Fibroblast of mammary gland (primary cell): ENCODE measurements around the gene NPLOC4.
A peak's percentile ranks its signal among the peaks of the same experiment; 100 is the strongest.
"Not testable (repeated sequence)": the region's sequence is repeated elsewhere in the genome, so short reads cannot be mapped to it uniquely, and the experiment has no call there.

Experiments used
- DNase-seq: peaks from one replicate; pipeline ENCODE4 v3.0.0-alpha.2; 2010; ENCODE audit warnings: low read depth
- H3K4me3 ChIP-seq: 2 replicates; pipeline ENCODE4 v1.5.1; 2011; ENCODE audit warnings: low read depth, mild to moderate bottlenecking, low read length, moderate library complexity; ENCODE audit not compliant: control insufficient read depth
- CTCF ChIP-seq: conservative IDR thresholded peaks from 2 replicates; pipeline ENCODE4 v1.5.1; 2011; ENCODE audit warnings: low read depth, low read length, inconsistent platforms; ENCODE audit not compliant: control insufficient read depth, insufficient read depth

Gene NPLOC4

GRCh38 chr17:81638683-81639082 is 1.8 kb upstream of the NPLOC4 start:
- DNase-seq = no peak
- no peak for TF ChIP-seq CTCF
- no peak overlapping the region for H3K4me3 ChIP-seq

- H3K4me3 ChIP-seq = peak overlapping the region; percentile 91
- no peak for TF ChIP-seq CTCF
- peak; percentile 63 for DNase-seq
These were observed 873 bp downstream of the NPLOC4 start for GRCh38 chr17:81635973-81636504.

- H3K4me3 ChIP-seq = peak overlapping the region; percentile 91
- TF ChIP-seq CTCF = no peak
- no peak for DNase-seq
These were observed 1.5 kb downstream of the NPLOC4 start for GRCh38 chr17:81635431-81635830.

GRCh38 chr17:81631482-81631881 is 5.4 kb downstream of the NPLOC4 start:
- TF ChIP-seq CTCF = no peak
- no peak overlapping the region for H3K4me3 ChIP-seq
- DNase-seq = no peak

GRCh38 chr17:81630274-81630673 is 6.6 kb downstream of the NPLOC4 start:
- no peak for DNase-seq
- no peak for TF ChIP-seq CTCF

GRCh38 chr17:81621494-81622130 is 15.3 kb downstream of the NPLOC4 start:
- no peak for TF ChIP-seq CTCF

More at GRCh38 chr17:81630274-81630673, 6.6 kb downstream of the NPLOC4 start:
- H3K4me3 ChIP-seq = no peak overlapping the region

GRCh38 chr17:81618307-81618706 is 18.6 kb downstream of the NPLOC4 start:
- H3K4me3 ChIP-seq, DNase-seq: not testable (repeated sequence)

More at GRCh38 chr17:81621494-81622130, 15.3 kb downstream of the NPLOC4 start:
- DNase-seq = no peak
- no peak overlapping the region for H3K4me3 ChIP-seq
